GM04504 (cell line): ENCODE results near the gene HBE1.
"Not testable (repeated sequence)": the region's sequence is repeated elsewhere in the genome, so short reads cannot be mapped to it uniquely, and the experiment has no call there.

Experiments
- DNase-seq: peaks from one replicate; pipeline ENCODE4 v3.0.0-alpha.2; 2012; ENCODE audit warnings: low read depth

Gene HBE1

GRCh38 chr11:5252919-5253265 lies 16.9 kb downstream of the HBE1 start:
- no peak for DNase-seq

- DNase-seq: no peak
Observed at GRCh38 chr11:5252192-5252918, 17.4 kb downstream of the HBE1 start.

DNA sequence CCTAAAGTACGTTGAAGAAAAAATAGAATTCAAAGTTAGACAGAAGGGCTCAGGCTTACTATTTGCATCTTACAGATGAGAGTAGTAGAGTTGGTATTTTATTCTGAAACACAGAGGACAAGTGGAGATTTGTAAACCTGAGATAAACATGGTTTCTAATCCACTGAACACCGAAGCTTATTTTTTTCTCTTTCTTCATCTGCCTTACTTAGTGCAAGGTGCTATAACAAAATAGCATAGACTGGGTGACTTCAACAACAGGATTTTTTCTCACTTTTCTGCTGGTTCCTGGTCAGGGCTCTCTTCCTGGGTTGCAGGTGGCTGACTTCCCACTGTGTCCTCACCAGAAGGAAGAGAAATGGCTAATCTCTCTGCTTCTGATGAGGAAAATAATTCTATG lies 18.0 kb downstream of the HBE1 start:
- no peak for DNase-seq

DNA sequence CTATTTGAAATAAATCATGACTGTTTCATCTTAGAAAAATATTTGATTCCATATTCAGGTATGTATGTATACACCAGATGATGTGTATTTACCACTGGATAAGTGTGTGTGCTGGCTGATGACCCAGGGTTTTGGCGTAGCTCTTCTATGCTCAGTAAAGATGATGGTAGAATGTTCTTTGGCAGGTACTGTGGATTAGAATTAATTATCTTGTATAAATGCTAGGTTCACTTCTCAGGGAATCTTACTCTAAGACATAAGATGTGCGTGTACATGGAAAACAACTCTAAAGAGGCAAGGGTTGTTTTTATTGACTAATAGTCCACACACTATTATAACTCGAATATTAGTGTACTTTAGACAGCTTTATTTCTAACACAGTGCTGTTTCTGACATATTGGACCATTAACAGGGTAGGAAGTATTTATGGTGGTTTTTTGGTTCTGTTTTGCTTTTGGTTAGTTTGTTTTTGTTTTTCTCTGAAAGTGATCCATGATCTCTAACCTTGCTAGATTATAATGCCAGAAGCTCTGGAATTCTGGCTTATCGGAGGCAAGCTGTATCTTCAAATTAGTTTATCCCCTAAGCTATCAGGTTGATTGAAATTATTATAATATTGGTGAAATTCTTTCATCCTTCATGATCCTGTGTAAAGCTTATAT lies 19.1 kb downstream of the HBE1 start:
- DNase-seq: no peak

DNA sequence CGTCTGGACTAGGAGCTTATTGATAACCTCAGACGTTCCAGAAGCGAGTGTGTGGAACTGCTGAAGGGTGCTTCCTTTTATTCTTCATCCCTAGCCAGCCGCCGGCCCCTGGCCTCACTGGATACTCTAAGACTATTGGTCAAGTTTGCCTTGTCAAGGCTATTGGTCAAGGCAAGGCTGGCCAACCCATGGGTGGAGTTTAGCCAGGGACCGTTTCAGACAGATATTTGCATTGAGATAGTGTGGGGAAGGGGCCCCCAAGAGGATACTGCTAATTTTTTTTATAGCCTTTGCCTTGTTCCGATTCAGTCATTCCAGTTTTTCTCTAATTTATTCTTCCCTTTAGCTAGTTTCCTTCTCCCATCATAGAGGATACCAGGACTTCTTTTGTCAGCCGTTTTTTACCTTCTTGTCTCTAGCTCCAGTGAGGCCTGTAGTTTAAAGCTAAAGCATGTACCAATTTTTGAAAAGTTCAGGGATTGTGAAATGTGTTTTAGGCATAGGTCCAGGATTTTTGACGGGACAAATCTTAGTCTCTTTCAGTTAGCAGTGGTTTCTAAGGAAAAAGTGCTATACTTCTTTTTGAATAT lies 19.8 kb downstream of the HBE1 start, which contains the start of gene HBG1:
HBG1 (minus strand) TSS at position 51 of the 590 bp plus-strand sequence. CDS start 53 bp downstream, outside the sequence.
- not testable (repeated sequence) for DNase-seq

GRCh38 chr11:5248498-5248897 lies 21.2 kb downstream of the HBE1 start:
- DNase-seq: not testable (repeated sequence)

DNA sequence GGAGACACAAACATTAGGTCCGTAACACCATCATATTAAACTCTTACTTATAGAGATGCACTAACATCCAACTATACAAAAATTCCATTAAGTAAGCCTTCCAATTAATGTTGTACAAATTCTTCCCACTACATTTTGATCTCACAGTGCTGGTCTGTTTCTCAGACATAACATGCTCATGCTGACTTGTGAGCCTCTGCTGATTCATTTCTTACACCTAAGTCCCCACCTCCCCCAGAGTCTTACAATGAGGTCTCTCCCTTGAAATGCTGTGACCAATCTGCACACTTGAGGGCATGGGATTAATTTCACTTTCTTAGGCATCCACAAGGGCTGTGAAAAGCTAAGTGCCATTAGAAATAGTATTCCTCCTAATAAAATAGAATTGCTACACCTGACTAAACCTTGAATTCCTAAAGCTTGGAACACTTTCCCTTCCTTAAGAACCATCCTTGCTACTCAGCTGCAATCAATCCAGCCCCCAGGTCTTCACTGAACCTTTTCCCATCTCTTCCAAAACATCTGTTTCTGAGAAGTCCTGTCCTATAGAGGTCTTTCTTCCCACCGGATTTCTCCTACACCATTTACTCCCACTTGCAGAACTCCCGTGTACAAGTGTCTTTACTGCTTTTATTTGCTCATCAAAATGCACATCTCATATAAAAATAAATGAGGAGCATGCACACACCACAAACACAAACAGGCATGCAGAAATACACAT lies 22.1 kb downstream of the HBE1 start:
- no peak for DNase-seq

GRCh38 chr11:5246772-5247471 lies 22.8 kb downstream of the HBE1 start:
- no peak for DNase-seq

GRCh38 chr11:5245155-5245554 lies 24.6 kb downstream of the HBE1 start:
- no peak for DNase-seq

- no peak for DNase-seq
Observed at GRCh38 chr11:5243816-5244180, 25.9 kb downstream of the HBE1 start.

- no peak for DNase-seq
Observed at GRCh38 chr11:5242933-5243815, 26.6 kb downstream of the HBE1 start.

DNA sequence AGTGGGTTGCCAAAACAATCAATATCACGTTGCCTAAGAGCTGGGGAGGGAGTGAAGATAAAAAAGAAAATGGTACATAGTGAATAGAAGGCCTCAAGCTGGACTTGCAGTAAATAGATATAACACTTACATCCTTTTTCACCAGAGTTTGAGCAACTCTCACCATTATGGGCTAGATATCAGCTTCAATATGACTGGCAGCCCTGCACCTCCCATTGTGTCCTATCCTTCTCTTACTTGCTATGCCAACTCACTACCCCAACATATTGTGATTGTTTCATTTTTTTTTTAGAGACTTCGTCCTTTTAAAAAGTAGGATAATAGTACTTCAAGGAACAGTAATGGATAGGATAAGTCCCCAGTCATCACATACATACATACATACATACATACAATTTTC lies 27.5 kb downstream of the HBE1 start:
- DNase-seq: no peak

DNA sequence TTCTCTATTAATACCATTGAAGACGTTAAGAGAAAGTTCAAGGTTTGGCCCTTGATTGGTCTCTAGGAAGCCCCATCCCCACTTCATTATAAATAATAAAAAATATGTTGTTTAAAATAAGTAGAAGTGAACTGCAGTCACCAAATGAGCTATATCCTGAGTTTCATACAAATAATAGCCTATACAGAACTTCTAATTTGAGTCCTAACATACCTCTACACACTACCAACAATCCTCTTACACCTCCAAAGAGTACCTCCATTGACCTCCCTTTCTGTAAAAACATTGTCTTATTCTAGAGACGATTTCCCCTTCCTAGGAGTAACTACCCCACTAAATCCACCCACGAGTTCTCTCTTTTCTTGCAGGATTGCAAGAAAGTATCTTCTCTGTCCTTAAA lies 28.3 kb downstream of the HBE1 start:
- DNase-seq: no peak

- DNase-seq: no peak
Observed at GRCh38 chr11:5240458-5240857, 29.3 kb downstream of the HBE1 start.

GRCh38 chr11:5240056-5240455 lies 29.7 kb downstream of the HBE1 start:
- DNase-seq: no peak

DNA sequence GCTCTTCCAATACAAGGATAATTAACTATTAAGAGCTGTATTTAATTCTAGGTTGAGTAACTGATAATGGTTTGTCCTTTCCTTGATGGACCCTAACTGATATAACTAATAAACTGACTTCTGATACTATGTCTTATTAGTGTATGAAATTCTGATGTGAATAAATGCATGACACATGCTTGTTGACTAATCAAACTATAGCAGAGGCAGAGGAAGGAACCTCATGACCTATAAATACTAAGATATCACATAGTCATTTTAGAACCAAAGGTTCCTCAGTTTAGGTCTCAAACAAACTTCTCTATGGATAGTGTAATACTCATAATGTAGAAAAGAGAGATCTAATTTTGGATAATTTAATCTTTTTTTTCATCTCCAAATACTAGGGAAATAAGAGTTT lies 30.7 kb downstream of the HBE1 start:
- DNase-seq: no peak

DNA sequence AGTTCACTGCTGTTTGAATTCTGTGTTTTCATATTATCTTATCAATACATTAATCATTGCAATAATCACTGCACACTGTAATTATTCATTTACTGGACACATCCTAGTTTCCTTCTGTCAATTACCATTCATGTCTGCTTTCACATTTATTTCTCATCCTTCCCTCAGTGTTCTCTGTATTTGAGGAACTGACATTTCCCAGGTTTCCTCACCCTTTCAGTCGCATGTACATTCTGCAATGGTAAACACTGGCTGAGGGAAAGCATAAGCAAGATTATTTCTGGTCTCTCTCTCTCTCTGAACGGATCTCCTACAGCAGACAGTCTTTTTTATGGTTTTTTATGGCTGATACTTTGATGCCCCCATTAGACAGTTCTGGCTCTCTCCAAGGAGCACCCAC lies 31.3 kb downstream of the HBE1 start:
- DNase-seq: no peak

DNA sequence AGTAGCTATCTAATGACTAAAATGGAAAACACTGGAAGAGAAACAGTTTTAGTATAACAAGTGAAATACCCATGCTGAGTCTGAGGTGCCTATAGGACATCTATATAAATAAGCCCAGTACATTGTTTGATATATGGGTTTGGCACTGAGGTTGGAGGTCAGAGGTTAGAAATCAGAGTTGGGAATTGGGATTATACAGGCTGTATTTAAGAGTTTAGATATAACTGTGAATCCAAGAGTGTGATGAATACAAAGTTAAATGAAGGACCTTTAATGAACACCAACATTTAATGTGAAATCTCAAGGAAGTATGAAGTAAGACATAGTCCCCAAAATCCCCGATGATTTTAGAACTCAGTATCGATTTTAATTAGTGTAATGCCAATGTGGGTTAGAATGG lies 32.3 kb downstream of the HBE1 start:
- DNase-seq: no peak

GRCh38 chr11:5235364-5236095 lies 34.2 kb downstream of the HBE1 start:
- no peak for DNase-seq

DNA sequence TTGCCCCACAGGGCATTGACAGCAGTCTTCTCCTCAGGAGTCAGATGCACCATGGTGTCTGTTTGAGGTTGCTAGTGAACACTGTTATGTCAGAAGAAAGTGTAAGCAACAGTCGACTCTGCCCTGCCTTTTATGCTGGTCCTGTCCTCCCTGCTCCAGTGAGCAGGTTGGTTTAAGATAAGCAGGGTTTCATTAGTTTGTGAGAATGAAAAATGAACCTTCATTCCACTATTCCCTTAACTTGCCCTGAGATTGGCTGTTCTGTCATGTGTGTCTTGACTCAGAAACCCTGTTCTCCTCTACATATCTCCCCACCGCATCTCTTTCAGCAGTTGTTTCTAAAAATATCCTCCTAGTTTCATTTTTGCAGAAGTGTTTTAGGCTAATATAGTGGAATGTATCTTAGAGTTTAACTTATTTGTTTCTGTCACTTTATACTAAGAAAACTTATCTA lies 35.3 kb downstream of the HBE1 start, which contains the start of gene HBD:
HBD (minus strand) TSS at position 103 of the 454 bp plus-strand sequence; CDS start at position 53, 50 bp downstream.
- DNase-seq: no peak
